HG03558 (cell line): Measurements from ENCODE around the gene RAB11B.
"Not testable (repeated sequence)": the region's sequence is repeated elsewhere in the genome, so short reads cannot be mapped to it uniquely, and the experiment has no call there.

Experiments
- ATAC-seq: cut with Tn5 transposase; IDR thresholded peaks from one replicate; pipeline ENCODE4 v1.9.1; 2021; ENCODE audit warnings: moderate number of reproducible peaks; ENCODE audit not compliant: unreplicated experiment; ENCODE audit errors: extremely low read depth

Gene RAB11B

GRCh38 chr19:8393192-8393870 is 3.2 kb downstream of the RAB11B start:
- ATAC-seq = no peak

GRCh38 chr19:8393871-8394250 is 3.7 kb downstream of the RAB11B start:
- no peak for ATAC-seq

- ATAC-seq = no peak
Measured at GRCh38 chr19:8395621-8396082, 5.5 kb downstream of the RAB11B start.

GRCh38 chr19:8396185-8396562 is 6.0 kb downstream of the RAB11B start:
- ATAC-seq = no peak

- ATAC-seq = no peak
Measured at GRCh38 chr19:8396563-8397203, 6.5 kb downstream of the RAB11B start.

GRCh38 chr19:8397271-8397670 is 7.1 kb downstream of the RAB11B start:
- ATAC-seq = no peak

- no peak for ATAC-seq
Measured at GRCh38 chr19:8397746-8398310, 7.7 kb downstream of the RAB11B start.

- ATAC-seq = no peak
Measured at GRCh38 chr19:8398311-8398771, 8.2 kb downstream of the RAB11B start.

- ATAC-seq = no peak
Measured at GRCh38 chr19:8399681-8400188, 9.6 kb downstream of the RAB11B start.

- ATAC-seq = no peak
Measured at GRCh38 chr19:8401981-8402411, 11.8 kb downstream of the RAB11B start.

GRCh38 chr19:8403098-8403819 is 13.1 kb downstream of the RAB11B start:
- no peak for ATAC-seq

GRCh38 chr19:8403820-8404109 is 13.6 kb downstream of the RAB11B start:
- no peak for ATAC-seq

- ATAC-seq = no peak
Measured at GRCh38 chr19:8404391-8405151, 14.4 kb downstream of the RAB11B start.

- ATAC-seq = not testable (repeated sequence)
Measured at GRCh38 chr19:8410718-8411117, 20.6 kb downstream of the RAB11B start.

GRCh38 chr19:8412783-8413628 is 22.8 kb downstream of the RAB11B start, which contains the start of gene MARCHF2:
Gene MARCHF2 (plus strand): TSS chr19:8413305. CDS start chr19:8421841, 8,536 bp downstream.
- peak; percentile 92 for ATAC-seq

- ATAC-seq = no peak
Measured at GRCh38 chr19:8413629-8413995, 23.5 kb downstream of the RAB11B start.

GRCh38 chr19:8416796-8417195 is 26.6 kb downstream of the RAB11B start:
- ATAC-seq = no peak

- ATAC-seq = no peak
Measured at GRCh38 chr19:8421484-8422461, 31.6 kb downstream of the RAB11B start.
